Measurements from ENCODE around the gene SH3TC1. TPM values are rescaled to one million over a fixed set of nuclear protein-coding genes. Genes with fewer than 3 reads are reported as not detected.

Gene SH3TC1
- 13.4 TPM for total RNA-seq

GRCh38 chr4:8198906-8199593 lies at the start of gene SH3TC1:
SH3TC1 (plus strand) TSS chr4:8199290; CDS start chr4:8205195, 5,905 bp downstream.

DNA sequence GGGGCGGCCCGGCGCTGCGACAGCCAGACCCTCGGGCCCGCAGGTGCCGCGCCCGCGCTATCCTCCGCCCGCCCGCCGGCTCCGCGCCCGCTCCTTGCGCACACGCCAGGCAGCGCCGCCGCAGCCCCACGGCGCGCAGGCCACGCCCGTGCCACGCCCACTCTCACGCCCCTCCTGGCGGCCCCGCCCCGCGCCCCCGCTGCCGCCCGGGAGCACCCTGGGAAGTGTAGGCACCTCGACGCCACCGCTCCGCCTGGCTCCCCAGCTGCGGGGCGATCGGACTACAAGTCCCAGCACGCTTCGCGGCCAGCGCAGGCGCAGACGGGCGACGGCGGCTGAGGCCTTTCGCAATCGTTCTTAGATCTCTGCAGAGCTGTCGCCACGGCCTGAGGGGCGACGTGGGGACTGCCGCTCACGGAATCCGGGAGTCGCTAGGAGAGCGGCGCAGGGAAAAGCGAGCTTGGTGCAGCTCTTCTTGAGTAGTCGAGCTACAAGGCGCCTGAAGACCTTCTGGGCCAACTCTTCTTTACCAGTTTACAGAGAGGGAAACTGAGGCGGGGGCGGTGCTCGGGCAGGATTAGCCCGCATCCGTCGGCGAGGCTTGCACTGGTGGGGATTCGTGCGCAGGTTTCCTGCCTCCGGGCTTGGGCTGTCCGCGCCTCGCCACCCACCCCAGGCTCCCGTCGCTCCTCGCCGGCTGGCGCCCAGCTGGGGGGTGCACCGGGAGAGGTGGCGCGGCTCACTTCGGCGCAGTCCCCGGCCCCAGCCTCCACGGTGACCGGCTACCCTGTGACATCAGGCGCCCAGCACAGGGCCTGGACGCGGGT lies 40.2 kb upstream of the SH3TC1 start, which contains the start of gene ABLIM2:
Gene ABLIM2 (minus strand): TSS at position 104 of the 827 bp plus-strand sequence. CDS start 124 bp downstream, outside the sequence.

DNA sequence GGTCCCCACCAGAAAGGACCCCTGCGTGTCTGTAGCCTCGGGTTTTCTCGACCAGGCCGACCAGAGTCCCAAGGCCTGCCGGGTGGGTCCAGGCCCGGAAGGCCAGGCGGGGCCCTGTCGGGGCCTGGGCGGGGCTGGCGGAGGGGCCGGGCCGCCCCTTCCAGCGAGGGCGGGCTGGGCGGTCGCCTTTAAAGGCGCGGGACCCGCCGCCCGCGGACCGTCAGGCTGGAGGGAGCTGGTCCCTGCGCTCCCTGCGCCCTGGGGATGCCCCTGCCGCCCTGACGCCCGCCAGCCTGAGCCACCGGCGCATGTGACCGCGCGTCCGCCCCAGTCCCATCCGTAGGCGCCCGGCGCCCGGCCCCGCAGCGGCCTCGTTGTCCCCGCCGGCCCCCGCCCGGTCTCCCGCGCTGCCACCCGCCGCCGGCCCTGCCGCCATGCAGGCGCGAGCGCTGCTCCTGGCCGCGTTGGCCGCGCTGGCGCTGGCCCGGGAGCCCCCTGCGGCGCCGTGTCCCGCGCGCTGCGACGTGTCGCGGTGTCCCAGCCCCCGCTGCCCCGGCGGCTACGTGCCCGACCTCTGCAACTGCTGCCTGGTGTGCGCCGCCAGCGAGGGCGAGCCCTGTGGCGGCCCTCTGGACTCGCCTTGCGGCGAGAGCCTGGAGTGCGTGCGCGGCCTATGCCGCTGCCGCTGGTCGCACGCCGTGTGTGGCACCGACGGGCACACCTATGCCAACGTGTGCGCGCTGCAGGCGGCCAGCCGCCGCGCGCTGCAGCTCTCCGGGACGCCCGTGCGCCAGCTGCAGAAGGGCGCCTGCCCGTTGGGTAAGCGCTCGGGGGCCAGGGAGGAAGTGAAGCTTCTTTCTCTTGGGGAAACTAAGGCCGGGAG lies 70.7 kb downstream of the SH3TC1 start, which contains the start of gene HTRA3:
Gene HTRA3 (plus strand): TSS at position 220 of the 883 bp plus-strand sequence. CDS start 215 bp downstream, at position 435.

Other genes with a start within 250 kb of the SH3TC1 start
- gene ABLIM2, start 40.5 kb upstream of the SH3TC1 start, total RNA-seq = 13.5 TPM
- gene HTRA3, start 70.5 kb downstream of the SH3TC1 start, total RNA-seq = 44.8 TPM
- gene ACOX3, start 241.4 kb downstream of the SH3TC1 start, total RNA-seq = 56.1 TPM
- gene TRMT44, start 241.5 kb downstream of the SH3TC1 start, total RNA-seq = 52.3 TPM

Measured in camera-type eye (tissue), 1 donor.